ENCODE measurements around the gene FKBP7.
"Not testable (repeated sequence)": the region's sequence is repeated elsewhere in the genome, so short reads cannot be mapped to it uniquely, and the experiment has no call there.

Gene FKBP7, protein sequence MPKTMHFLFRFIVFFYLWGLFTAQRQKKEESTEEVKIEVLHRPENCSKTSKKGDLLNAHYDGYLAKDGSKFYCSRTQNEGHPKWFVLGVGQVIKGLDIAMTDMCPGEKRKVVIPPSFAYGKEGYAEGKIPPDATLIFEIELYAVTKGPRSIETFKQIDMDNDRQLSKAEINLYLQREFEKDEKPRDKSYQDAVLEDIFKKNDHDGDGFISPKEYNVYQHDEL

GRCh38 chr2:178478439-178479274 lies at the start of gene FKBP7:
FKBP7 (minus strand) TSS chr2:178478600; CDS start chr2:178478499, 101 bp downstream.
- DNase-seq (ENCODE audit: low spot score) = peak; percentile 93

DNA sequence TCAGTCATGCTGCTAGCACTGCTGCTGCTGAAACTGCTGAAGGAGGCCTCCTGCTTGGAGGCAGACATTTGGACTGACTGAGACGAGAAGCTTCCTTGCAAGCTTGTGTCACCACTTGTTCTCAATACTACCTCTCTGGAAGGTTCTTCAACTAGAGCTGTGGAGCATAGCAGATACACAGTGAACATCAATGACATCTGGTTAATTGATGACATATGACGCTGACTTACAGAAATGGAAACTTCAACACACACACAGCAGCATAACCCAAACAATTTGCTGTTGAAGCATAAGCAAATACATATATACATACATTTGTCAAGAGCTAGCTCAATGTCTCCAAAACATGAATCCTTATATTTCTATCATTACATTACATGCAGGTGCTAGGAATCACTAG lies 49.2 kb upstream of the FKBP7 start:
- no peak for DNase-seq (ENCODE audit: low spot score)

DNA sequence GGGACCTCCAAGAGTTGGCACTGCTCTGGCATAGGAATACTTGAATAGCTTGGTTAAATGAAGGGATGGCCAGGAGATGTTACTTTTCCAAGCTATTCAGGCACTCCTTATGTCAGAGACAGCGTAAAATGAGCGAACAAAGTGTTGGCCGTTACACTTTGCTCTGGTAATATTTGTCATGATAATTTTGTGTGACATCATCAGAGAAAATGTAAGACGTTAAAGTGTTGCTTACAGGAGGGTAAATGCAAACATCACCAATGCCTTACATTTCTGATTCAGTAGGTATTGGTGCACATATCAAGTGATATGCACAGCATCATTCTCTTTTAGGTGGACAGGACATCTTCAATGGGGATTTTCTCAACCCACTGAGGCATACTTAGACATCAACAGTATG lies 47.9 kb upstream of the FKBP7 start:
- no peak for DNase-seq (ENCODE audit: low spot score)

DNA sequence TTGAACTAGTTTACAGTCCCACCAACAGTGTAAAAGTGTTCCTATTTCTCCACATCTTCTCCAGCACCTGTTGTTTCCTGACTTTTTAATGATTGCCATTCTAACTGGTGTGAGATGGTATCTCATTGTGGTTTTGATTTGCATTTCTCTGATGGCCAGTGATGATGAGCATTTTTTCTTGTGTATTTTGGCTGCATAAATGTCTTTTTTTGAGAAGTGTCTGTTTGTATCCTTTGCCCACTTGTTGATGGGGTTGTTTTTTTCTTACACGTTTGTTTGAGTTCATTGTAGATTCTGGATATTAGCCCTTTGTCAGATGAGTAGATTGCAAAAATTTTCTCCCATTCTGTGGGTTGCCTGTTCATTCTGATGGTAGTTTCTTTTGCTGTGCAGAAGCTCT lies 47.1 kb upstream of the FKBP7 start:
- not testable (repeated sequence) for DNase-seq (ENCODE audit: low spot score)

DNA sequence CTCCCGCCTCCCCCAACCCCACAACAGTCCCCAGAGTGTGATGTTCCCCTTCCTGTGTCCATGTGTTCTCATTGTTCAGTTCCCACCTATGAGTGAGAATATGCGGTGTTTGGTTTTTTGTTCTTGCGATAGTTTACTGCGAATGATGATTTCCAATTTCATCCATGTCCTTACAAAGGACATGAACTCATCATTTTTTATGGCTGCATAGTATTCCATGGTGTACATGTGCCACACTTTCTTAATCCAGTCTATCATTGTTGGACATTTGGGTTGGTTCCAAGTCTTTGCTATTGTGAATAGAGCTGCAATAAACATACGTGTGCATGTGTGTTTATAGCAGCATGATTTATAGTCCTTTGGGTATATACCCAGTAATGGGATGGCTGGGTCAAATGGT lies 46.6 kb upstream of the FKBP7 start:
- DNase-seq (ENCODE audit: low spot score) = not testable (repeated sequence)

GRCh38 chr2:178523596-178524134 lies 45.3 kb upstream of the FKBP7 start:
- DNase-seq (ENCODE audit: low spot score) = peak; percentile 17

- DNase-seq (ENCODE audit: low spot score) = peak; percentile 76
These were observed 44.7 kb upstream of the FKBP7 start for GRCh38 chr2:178522950-178523595.

GRCh38 chr2:178521304-178522150 lies 43.1 kb upstream of the FKBP7 start:
- DNase-seq (ENCODE audit: low spot score) = no peak

DNA sequence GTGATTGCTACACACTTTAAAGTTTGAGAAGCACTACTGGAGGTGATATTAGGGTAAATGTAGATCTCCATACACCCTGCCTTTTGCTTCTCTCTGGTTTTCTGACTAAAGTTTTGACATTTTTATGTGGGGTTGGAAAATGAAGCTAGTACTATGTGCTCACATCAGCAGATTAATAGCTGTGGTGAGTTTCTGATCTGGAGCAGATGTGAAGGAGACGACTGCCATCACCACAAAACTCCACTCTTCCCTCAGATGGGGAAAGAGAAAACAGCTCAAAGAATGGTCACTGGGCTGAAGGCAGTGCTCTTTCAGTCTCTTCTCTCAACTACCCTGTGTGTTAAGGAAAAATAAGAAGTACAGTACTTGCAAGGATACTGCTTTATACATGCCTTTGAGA lies 39.1 kb upstream of the FKBP7 start:
- peak; percentile 30 for DNase-seq (ENCODE audit: low spot score)

- DNase-seq (ENCODE audit: low spot score) = peak; percentile 27
These were observed 36.3 kb upstream of the FKBP7 start for GRCh38 chr2:178514664-178515063.

DNA sequence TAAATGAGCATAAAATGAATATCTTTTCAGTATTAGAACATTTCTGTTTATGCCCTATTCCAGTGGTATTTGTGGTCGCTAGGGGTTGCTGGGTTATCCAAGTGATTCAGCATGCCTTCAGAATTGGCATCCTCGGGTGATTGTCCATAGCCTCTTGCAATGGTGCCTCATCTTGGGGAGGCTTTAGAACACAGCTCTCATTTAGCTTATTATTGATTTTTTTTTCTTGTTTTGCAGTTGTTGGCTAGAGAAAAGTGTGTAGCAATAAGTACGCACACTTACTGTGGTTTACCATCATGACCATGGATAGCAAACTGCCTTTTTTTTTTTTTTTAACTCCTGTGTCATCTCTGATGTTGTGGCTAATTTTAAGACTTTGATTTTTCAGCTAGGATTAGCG lies 35.5 kb upstream of the FKBP7 start:
- peak; percentile 18 for DNase-seq (ENCODE audit: low spot score)

- no peak for DNase-seq (ENCODE audit: low spot score)
These were observed 34.1 kb upstream of the FKBP7 start for GRCh38 chr2:178512484-178512883.

DNA sequence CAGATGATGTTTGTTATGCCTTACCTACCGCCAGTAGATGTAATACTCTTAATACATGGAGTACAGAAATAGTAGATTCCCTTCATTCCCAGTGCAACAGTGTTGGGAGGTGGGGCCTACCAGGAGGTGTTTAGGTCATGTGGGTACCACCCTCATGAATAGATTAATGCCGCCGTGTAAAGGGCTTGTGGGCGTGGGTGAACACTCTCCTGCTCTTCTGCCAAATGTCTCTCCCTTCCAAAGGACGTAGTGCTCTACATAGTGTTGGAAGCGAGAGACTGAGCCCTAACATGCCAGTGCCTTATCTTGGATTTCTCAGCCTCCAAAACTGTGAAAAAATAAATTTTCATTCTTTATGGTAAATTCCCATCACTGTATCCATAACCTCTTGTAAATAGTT lies 32.0 kb upstream of the FKBP7 start:
- no peak for DNase-seq (ENCODE audit: low spot score)

- no peak for DNase-seq (ENCODE audit: low spot score)
These were observed 30.2 kb upstream of the FKBP7 start for GRCh38 chr2:178508646-178509045.

DNA sequence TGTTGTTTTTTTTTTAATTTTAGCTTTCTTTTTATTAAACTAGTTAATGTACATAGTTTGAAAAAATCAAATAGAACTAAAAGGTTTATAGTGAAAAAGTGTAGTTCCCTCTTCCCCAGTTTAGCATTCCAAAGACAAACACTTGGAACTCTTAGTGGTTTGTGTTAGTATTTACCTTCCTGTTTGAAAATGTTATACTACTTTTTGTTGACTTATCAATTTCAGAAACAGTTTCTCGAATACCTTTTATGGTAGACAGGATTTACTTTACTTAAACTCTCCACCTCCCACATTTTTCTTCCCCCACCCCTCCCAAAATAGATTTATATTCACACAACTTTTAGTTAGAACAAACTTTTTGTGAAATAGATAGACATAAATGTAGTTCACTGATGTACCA lies 28.5 kb upstream of the FKBP7 start:
- no peak for DNase-seq (ENCODE audit: low spot score)

DNA sequence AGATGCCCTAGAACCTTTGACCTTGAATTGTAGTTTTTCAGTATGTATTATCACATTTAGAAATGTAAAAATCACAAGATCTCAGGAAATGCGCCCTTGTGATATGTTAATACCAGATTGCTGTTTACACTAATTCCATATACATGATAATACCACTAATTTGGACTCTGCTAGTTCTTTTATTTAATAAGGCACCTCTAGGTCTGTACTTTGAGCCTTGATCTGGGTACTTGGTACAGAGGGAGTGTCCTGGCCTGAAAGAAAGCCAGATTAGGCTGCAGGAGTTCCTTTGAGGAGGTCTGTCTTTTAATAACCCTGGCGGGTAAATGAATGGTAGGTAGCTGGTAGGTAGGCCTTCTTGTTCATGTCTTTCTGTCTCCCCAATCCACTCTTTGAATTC lies 28.1 kb upstream of the FKBP7 start:
- DNase-seq (ENCODE audit: low spot score) = no peak

DNA sequence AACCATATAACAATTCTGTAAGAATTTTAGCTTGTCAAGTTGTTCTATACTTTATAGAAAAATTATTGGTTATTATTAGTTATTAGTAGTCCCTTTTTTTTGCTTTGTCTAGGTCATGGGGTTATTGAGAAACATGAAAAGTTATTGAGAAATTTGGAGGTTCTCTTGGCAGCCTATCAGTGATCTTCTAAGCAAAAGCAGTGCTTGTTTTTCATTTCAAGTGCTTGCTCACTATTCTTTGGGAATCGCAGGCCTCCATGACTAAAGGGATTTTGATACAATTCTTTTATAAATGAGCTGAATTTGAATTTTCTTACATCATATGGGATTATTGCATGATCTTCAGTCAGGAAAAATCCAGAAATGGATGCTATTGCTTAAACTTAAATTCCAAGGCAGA lies 27.7 kb upstream of the FKBP7 start:
- no peak for DNase-seq (ENCODE audit: low spot score)

DNA sequence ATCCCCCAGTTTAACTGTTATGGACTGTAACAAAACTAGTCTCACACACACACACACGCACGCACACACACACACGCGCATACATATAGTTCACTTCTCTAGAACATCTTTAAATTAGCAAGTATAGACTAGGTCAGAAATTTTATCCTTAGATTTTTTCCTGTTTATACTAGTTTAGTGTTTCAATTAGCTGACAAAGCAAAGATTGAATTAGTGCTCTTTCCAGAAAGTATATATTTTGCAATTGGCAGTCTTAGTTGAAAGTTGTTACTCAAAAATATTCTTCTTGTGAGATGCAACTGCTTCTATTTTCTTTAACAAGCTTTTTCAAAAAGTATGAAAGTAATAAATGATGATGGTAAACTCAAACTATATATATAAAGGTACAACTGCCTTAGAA lies 24.4 kb upstream of the FKBP7 start:
- DNase-seq (ENCODE audit: low spot score) = no peak

GRCh38 chr2:178499640-178500039 lies 21.2 kb upstream of the FKBP7 start:
- DNase-seq (ENCODE audit: low spot score) = no peak

- DNase-seq (ENCODE audit: low spot score) = no peak
These were observed 19.7 kb upstream of the FKBP7 start for GRCh38 chr2:178498137-178498536.

GRCh38 chr2:178496049-178496448 lies 17.6 kb upstream of the FKBP7 start:
- DNase-seq (ENCODE audit: low spot score) = no peak

GRCh38 chr2:178491612-178492011 lies 13.2 kb upstream of the FKBP7 start:
- DNase-seq (ENCODE audit: low spot score) = no peak

All from AG20443 (cell line).